ENCODE results near the gene PID1.

PID1 gene

DNA sequence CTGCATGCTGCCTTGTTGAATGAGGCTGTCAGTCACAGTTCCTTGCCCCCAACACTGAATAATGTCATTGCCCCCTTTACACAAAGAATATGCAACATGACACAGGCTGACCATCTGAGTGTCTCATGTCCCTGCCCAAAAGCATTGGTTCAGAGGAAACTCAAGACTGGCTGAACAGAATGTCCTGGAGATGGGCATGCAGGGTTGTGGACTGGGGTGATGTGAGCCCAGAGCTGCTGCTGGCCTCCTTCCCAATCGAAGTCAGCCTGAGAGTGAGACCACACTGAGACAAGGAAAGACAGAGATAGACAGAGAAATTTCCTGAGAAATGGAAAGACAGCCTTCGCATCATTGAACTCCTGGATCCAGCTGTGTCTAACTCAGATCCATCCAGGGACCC, 110.1 kb downstream of the PID1 start:
- DNase-seq: no peak

DNA sequence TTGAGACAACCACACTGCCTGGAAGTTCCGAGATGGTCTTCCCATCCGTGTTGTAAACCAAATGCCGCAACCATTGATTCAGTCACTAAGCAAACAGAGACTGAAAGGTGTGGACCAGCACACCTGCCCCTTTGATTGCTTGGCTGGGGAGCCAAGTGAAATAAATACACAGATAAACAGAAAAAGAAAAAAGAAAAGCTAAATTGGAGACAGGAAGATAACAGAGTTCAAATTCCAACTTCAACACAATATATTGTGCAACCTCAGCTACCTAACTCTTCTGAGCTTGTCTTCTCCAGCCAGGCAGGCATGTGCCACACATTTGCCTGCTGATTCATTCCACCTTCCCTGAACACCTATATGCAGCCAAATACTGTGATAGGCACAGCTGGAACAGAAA, 110.9 kb downstream of the PID1 start:
- no peak for DNase-seq

DNA sequence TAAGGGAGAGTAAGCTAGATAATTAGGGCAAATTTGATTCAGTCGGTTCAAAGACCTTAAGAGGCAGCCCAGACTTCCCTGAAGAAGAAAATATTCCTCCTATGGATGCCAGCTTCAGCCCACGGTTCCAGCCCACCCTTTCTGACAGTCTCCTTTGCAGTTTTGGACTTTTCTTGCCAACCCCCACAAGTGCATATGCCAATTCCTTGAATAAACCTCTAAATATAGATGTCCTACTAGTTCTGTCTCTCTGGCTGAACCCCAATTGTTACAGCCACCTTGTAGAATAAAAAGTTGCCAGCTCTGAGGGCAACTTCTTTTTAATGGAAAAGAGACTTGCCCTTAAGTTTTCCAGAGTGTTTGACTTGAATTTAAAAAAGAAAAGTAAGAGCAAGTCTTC, 111.7 kb downstream of the PID1 start:
- no peak for DNase-seq

DNA sequence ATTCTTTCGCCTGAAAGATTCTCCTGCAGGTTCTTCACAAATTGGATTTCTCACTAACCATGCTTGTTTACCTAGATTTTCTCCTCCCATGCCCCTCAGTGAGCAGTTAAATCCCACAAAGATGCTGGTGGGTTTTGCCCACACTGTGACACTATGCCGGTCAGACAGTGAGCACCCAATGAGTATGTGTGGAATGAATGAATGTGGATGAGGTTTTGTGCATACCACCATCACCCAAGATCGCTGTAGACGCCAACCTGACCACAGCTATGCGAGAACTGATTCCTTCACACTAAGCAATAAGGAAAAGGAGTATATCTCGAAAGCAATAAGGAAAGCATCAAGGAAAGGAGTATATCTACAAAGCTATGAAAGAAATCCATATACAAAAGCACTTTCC, 116.7 kb downstream of the PID1 start:
- DNase-seq: no peak

DNA sequence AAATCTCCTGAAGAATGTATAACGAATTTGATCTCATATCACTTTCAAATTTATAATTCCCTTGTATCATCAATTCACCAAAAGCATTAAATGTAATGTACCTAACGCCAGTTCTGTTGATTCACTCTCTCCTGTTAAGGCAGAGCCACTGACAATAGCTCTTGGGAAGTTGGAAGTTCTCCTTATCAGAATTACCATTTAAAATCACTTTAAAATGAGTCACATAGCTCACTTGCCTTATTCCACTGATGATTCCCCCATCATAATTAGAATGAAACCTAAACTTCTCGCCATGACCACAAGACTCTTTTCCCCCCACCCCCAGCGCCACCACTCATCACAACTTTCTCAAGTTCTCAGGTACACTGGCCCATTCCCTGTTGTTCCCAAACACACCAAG, 117.1 kb downstream of the PID1 start:
- DNase-seq: no peak

DNA sequence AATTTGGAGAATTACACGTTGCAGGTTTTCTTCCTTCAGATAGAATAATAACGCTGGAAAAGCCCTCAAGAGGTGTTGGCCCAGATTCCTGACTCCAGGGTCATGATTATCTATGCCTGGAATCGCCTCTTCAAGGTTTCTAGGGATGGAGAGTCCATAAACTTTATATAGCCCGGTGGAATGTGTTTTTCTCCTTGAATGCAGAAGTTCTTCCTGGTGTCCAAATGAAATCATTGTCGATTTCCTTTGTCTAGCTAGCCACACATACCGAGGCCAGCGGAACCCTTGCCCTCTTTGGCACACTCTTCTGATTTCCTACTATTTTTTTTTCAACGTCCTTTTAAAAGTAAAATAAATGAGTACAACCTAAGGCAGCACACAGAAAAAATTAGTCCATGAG, 117.8 kb downstream of the PID1 start:
- DNase-seq: no peak

DNA sequence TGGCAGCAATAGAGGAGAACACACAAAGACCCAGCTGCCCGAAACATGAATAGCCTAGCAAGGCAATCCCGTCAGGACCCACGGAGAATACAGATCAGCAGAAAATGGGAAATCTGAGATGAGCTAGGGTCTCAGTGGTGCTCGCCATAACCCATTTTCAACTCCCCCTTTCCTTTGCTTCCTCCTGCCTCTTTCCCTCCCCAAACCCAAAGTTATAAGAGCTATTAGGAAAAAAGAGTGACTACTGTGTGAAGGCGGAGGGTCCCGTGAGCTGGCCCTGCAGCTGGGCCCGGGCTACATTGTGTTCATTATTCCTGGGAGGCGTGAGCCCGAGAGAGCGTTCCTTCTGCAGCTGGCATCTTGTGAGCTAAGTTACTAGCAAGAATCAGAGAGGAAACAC, 118.4 kb downstream of the PID1 start:
- no peak for DNase-seq

DNA sequence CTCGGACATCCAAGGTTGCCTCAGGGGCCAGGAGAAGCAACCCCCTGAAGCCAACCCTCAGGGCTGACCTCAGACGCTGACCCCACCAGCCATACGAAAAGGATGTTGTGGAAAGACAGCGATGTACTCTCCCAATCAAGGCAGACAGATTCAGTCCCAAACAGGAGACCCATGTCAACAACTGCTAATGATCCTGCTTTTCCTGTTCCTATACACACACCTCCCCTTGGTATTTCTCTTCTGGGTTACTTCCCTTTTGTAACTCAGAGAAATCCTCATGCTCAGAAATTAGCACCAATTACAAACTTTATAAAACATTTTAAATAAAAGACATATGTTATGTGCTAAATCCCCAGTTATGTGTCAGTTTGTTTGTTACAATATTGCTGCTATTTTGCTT, 120.8 kb downstream of the PID1 start:
- no peak for DNase-seq

DNA sequence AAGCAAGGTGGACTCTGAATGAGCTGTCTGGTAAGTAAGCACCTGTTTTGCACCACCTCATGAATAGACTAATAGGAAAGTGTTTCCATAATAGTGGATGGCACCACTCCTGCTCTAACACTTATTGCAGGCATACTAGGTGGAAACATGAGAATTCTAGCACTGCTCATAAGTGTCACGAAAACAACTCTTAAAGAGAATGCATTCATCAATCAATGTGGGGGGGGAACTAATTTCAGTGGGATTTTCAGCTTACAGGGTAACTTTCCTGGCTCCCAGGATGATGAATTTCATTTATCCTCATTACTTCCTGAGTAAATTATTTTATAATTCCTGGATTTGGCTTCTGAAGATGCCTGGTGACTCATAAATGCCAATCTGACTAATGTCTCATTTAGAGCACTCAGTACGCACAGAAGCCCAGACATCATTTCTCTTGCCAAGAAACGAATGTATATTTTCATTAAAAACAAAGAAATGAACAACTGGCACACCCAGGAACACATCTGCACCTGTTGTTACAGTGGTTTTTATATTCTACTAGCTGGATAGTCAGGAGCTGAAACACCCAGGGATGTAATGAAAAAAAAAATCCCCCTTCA, 129.6 kb downstream of the PID1 start:
- DNase-seq: no peak

DNA sequence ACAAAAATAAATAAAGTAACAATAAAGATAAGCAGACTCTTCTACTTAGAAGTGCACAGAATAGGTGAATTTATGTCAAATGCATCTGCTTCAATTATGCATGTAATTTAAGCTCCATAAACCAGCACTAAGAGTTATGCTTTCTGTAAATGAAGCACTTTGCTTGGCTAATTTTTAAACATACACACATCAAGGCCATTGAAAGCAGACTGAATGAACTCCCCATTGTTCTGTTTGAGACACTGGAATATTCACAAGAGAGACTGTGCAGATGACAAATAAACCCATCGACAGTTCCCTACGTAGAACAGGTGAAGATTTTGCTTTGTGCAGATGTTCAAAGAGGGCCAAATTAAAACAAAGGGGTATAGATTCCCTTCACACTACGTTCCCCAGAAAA, 133.4 kb downstream of the PID1 start:
- no peak for DNase-seq

DNA sequence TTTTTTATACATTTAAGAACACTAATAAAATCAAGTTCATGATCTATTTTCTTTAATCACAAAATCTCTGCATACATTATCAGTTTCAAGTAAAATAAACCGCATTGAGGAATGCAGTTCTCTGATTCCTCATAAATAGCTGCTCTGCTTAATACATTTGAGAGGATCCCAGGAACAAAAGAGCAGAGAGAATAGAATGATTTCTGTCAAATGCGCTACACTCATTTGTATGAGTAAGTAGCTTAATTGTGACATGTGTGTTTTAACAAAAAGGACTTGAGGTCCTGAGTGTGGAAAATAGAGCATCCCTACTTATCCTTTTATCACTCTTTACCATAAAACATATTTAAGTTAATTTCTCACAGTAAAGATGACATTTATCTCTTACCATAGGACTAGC, 134.0 kb downstream of the PID1 start:
- no peak for DNase-seq

DNA sequence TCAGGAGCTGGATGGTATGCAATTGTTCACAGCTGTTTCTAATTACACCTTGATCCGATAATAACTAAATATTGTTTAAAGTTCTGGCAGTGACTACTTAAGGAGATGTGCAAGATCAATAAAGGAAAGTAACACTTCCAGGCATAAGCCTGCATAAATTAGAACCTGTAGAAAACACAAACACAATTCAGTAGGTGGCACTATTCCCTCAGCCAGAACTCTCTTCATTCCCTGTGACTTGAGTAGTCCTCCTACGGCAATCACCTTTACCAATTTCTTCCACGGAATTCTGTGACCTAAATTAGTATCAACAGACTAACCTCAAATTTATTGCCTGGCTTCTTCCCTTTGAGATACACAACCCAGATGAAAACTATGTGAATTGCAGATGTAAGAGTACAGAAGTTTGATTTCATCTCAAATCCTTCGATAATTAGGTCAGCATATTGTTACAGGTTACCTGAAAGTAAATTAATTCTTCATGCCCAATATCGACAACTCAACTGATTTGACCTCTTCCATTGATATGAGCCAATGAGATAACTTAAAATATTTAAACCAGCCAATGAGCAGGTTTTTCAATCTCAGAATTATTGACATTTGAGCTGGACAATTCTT, 137.8 kb downstream of the PID1 start:
- no peak for DNase-seq

DNA sequence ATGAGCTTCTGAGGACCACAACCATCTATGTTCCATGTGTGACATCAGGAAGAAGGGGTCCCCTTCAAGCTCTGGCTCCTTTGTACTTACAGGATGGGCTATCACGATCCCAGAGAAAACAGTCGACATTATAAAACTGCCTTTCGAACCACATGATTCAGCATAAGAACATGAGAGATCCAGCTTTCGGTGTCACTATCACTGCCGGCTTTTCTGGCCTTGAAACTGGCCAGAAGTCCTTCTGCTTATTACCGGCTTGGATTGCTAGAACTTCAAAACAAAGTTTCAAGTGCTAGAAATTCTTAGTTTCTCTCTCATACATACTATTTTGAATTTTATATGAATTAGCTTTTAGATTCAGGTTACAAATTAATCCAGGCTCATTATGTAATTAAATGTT, 138.9 kb downstream of the PID1 start:
- no peak for DNase-seq

DNA sequence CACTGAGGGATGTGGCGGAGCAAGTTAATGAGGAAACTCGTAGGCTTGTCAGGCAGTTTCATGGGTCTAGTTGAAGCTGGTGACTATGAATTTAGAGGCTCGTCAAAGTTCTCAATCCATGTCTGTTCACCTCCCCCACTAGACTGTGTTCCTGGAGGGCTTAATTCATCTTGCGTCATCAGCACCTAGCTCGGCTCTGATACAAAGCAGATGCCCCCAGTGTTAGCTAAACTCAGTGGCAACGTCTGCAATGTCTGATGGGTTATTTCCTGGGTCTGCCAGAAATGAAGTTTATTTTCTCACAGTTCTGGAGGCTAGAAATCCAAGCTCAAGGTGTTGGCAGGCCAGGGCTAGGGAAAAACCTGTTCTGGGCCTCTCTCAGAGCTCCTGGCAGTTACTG, 140.6 kb downstream of the PID1 start:
- no peak for DNase-seq

DNA sequence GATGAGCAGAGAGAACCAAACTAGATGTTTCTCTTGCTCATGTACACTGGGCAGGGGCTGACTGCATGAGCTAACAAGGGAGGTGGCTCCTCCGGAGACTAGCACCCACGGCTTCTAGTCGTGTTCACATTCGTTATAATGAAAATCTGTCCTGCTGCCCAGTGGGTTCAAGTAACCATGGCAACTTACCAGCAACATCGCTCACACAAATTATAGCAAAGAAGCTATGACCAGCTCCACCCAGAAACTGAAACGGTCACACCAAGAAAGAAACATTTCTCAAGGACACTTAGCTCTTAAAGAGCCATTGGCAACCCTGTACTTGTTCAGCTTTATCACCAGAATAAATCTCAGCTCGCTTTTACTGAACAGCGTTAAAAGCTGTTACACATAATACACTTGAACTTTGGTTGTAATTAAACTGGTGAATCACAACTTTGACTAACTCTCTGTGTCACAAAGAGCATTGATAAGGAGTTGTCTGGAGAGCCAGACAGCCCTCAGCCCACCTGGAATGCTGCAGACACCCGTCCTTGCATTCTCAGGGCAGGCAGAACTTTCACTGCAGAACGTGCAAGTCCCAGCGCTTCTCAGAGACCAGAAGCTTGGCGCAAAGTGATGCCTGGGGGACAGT, 141.2 kb downstream of the PID1 start:
- DNase-seq: no peak

DNA sequence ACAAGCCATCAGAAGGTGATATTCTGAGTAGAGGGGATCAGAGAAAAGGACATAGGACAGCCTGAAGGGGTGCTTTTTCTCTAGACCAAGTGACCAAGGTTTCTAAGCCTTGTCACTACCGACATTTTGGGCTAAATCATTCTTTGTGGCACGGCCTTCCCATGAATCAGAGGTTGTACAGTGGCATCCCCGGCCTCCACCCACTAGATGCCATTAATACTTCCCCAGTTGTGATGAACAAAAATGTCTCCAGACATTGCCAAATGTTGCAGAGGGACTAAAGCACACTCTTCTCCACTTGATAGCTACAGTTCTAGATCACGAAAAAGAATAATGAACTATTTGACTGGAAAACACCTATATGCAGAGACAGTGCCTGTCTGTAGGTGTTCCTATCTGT, 143.6 kb downstream of the PID1 start:
- no peak for DNase-seq

DNA sequence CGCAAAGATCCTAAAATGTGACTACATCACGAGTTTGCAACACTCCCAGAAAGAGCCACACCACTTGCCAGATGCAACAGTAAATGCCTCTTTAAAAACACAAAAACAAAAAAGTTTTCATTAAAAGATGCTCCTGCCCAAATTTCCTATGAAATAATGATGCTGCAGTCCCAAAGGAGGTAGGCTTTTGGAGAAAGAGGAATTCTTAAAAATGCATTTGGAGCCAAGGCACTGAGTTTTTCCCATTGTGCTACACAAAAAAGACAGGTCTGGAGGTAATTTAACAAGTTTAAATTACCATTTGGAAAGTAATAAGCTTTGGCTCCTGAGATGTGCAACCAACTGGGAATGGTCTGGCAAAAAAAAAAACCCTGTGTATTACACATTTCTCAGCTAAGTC, 145.0 kb downstream of the PID1 start:
- DNase-seq: no peak

DNA sequence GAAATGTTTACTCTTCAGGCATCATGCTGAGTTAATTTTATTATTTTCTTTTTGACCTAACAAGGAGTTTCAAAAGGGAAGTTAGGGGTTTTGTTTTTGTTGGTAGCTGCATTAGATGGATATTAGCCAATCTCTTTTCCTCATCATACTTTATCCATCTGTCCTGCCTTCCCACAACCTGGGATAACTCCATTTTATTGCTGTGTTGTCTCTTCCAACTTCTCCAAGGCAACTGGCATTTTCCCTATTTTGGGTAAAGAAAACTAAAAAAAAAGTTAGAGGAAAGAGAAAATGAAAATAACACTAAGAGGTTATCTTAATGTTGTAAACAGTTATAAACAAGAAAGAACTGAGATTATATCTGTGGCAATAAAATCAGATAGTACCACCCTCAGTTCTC, 147.0 kb downstream of the PID1 start:
- no peak for DNase-seq

DNA sequence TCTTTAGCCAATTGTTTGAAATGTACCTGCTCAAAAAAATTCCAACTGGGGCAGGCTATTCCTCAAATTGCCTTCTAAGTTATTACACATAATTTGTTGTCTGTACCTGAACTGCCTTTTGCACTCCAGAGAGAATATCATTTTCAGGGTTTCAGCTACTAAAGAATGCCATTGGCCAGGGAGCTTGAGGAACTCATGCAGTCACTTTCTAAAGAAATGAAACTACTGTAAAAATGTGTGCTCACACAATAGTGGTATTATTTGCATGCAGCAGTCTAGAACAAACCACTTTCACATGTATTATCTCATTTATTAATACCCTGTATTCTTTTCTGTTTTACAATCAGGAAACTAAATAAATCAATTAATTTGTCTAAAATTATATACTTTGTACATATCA, 152.2 kb downstream of the PID1 start:
- no peak for DNase-seq

DNA sequence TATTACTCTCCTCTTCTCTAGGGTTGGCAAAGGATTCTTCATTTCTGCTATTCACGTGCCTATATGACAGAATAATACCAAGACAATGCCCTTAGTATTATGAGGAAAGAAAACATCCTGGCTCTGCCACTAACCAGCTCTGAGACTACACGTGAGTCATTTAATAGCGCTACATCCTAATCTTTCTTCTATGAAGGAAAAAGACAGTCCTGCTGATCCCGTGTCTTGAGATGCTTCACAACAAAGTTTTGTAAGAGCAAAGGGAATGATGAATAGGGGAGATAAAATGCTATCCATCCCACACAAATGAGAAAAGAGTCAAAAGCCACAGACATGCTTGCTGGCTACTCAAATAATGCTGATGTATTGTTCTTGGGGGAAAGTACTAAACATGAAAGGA, 152.8 kb downstream of the PID1 start:
- no peak for DNase-seq

DNA sequence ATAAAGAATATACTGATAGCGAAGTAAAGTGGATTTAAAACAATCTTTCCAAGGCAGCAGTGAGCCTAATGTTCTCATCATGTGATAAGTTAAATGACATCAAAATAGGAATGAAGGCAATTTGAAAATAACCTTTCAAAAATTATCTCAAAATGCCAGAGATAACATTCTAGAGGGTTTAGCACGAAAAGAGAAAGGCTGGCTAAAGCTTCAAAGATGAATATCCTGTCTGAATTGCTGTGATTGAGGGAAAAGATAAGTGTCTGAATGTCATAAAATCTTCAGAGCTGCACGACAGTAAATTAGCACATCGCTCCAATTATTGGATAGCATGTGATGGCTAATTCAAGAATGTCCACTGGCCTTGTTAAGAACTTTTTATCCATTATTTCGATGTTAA, 159.3 kb downstream of the PID1 start:
- DNase-seq: no peak

DNA sequence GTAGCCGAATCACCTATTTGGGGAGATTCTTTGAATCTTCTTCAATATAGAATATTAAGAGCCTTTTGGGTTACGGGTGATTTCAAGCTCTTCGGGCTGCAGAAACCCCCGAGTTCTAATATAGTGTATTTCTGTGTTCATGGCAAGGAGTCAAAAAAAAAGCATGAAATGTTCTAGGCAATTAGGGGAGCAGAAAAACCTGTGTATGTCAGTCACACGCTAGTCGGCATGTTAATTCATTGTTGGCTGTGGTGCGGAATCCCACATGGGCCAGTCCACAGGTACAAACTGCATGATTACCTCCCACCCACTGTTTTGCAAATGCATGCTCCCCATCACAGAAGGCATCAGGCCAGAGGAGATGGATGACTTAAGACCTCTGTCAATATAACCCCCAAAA, 161.9 kb downstream of the PID1 start:
- DNase-seq: no peak

DNA sequence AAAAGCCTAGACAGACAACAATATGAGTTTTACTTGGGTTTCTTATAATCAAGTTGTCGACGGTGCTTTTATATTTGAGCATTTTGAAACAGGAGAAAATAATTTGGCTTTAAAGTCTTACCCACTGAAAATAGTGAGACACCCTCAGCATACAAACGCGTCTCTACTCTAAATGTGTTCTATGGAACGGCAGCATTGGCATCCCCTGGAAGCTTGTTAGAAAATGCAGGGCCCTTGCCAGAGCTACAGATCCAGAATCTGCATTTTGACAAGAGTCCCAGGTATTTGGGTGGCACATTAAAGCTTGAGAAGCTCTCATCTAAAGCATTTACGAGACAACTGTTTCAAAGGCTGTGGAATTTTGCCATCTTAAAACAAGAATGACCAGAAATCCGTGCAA, 163.5 kb downstream of the PID1 start:
- DNase-seq: no peak

DNA sequence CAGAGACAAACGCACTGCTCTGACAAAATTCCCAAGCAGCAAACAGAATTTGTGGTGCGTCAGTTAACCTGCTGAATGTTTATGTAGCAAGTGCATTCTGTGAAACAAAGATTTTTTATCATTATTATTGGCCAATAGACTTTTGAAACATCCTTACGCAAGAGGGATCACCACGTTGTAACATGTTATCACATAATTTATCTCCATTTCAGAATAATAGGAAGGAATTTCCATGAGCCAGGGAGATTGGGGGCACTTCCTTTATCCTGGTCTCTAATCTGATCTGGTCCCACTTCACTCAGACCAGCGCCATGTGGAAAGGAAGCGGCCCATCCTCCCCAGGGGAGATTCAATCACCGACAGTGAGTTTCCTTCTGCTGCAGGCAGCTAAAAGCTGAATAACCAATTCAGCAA, 166.1 kb downstream of the PID1 start:
- no peak for DNase-seq

DNA sequence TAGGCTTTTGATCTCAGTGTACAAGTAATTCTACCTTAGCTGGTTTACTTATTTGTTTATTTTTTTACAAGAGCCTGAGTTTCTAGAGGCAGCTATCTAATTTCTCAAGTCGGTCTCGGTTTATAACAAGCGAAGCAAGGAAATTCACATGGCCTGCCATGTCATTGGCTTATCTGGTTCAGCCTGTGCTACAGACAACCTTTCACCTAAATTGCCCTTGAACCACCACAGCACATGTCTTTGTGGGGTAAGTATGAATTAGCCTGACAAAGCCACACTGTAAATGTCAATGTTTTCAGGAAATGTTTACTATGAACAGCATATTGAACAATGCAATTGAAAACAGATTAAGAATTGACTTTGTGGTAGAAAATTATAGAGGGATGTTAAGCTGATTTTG, 167.1 kb downstream of the PID1 start:
- no peak for DNase-seq
